Measurements from ENCODE around the gene PNPLA2.

The PNPLA2 gene

GRCh38 chr11:843818-844692 lies 25.3 kb downstream of the PNPLA2 start:
- no peak for TF ChIP-seq Cebpa-rat (IDR thresholded peaks at IDR 0.05)
- H3K27ac ChIP-seq = peak overlapping the region; percentile 49 to 100 (median 99); a peak in 21 of 22 replicates
- H3K36me3 ChIP-seq = peaks cover 18 to 24% (median 22%) of the 10 kb centered on the region in 11 experiments
- H3K4me2 ChIP-seq = peak overlapping the region; percentile 85 to 99 (median 98)
- H3K27me3 ChIP-seq = peaks cover 0 to 13% (median 0%) of the 10 kb centered on the region in 11 experiments; a peak in 9 of 22 replicates
- no peaks in the 10 kb centered on the region for H3K9me3 ChIP-seq (replicated peaks in 1 of 11)
- peaks cover 62 to 75% (median 72%) of the 10 kb centered on the region in 11 experiments for H4K20me1 ChIP-seq
- H3K4me3 ChIP-seq = peak overlapping the region; percentile 87 to 100 (median 96)
- peak overlapping the region; percentile 98 to 100 (median 99) for H3K9ac ChIP-seq
- peaks cover 65 to 74% (median 69%) of the 10 kb centered on the region in 10 experiments for H3K4me1 ChIP-seq

- Histone ChIP-seq H3K27ac (peak overlapping the region in 10 of 11 experiments; percentile 13 to 100 (median 94); a peak in 16 of 22 replicates), H3K4me1 (peaks cover 67 to 78% (median 73%) of the 10 kb centered on the region in 10 experiments)
Measured at GRCh38 chr11:844693-845644, 26.3 kb downstream of the PNPLA2 start.

GRCh38 chr11:845872-846495 lies 27.3 kb downstream of the PNPLA2 start:
- H3K9ac ChIP-seq = peak overlapping the region; percentile 1 to 100 (median 59); a peak in 16 of 22 replicates
- no peak for TF ChIP-seq Cebpa-rat (IDR thresholded peaks at IDR 0.05)

More at GRCh38 chr11:844693-845644, 26.3 kb downstream of the PNPLA2 start:
- H3K36me3 ChIP-seq = peaks cover 9 to 16% (median 13%) of the 10 kb centered on the region in 11 experiments
- peaks cover 0 to 16% (median 0%) of the 10 kb centered on the region in 11 experiments; a peak in 10 of 22 replicates for H3K27me3 ChIP-seq
- H3K4me3 ChIP-seq = peak overlapping the region in 6 of 10 experiments; percentile 26 to 99 (median 94); a peak in 10 of 20 replicates
- no peak for TF ChIP-seq Cebpa-rat (IDR thresholded peaks at IDR 0.05)
- H3K4me2 ChIP-seq = peak overlapping the region; percentile 85 to 99 (median 98)
- H4K20me1 ChIP-seq = peaks cover 59 to 75% (median 66%) of the 10 kb centered on the region in 11 experiments
- H3K9me3 ChIP-seq (replicated peaks in 1 of 11) = no peaks in the 10 kb centered on the region
- H3K9ac ChIP-seq = peak overlapping the region; percentile 35 to 100 (median 98); a peak in 20 of 22 replicates

GRCh38 chr11:846496-847098 lies 27.9 kb downstream of the PNPLA2 start:
- peak overlapping the region; percentile 85 to 99 (median 98); a peak in 21 of 22 replicates for H3K4me2 ChIP-seq
- H3K27ac ChIP-seq = peak overlapping the region in 4 of 11 experiments; percentile 15 to 43 (median 29); a peak in 2 of 22 replicates

More at GRCh38 chr11:845872-846495, 27.3 kb downstream of the PNPLA2 start:
- Histone ChIP-seq H3K27ac (peak overlapping the region in 9 of 11 experiments; percentile 5 to 54 (median 26); a peak in 10 of 22 replicates), H3K36me3 (peaks cover under 1 to 16% (median 3%) of the 10 kb centered on the region in 11 experiments; a peak in 16 of 22 replicates), H3K27me3 (peaks cover 0 to 18% (median 0%) of the 10 kb centered on the region in 11 experiments; a peak in 10 of 22 replicates), H3K9me3 (replicated peaks in 1 of 11) (no peaks in the 10 kb centered on the region), H3K4me1 (peaks cover 57 to 78% (median 73%) of the 10 kb centered on the region in 10 experiments), H4K20me1 (peaks cover 59 to 75% (median 66%) of the 10 kb centered on the region in 11 experiments), H3K4me3 (peak overlapping the region in 2 of 10 experiments; percentile 99; a peak in 6 of 20 replicates), H3K4me2 (peak overlapping the region; percentile 85 to 99 (median 98))

GRCh38 chr11:847876-848275 lies 29.2 kb downstream of the PNPLA2 start:
- H3K9me3 ChIP-seq (replicated peaks in 1 of 11) = no peaks in the 10 kb centered on the region
- peak overlapping the region; percentile 87 to 99 (median 97) for H3K4me2 ChIP-seq
- peaks cover 0 to 18% (median 0%) of the 10 kb centered on the region in 11 experiments; a peak in 10 of 22 replicates for H3K27me3 ChIP-seq
- no peak for TF ChIP-seq Cebpa-rat (IDR thresholded peaks at IDR 0.05)
- no peak overlapping the region for H3K27ac ChIP-seq
- peaks cover 52 to 81% (median 63%) of the 10 kb centered on the region in 11 experiments; a peak in 21 of 22 replicates for H4K20me1 ChIP-seq
- peaks cover 51 to 83% (median 76%) of the 10 kb centered on the region in 10 experiments for H3K4me1 ChIP-seq
- H3K4me3 ChIP-seq = peak overlapping the region in 1 of 10 experiments; percentile 43; a peak in 1 of 20 replicates
- H3K9ac ChIP-seq = peak overlapping the region in 4 of 11 experiments; percentile 29 to 67 (median 43); a peak in 5 of 22 replicates
- peaks cover 0 to 18% (median 0%) of the 10 kb centered on the region in 11 experiments; a peak in 4 of 22 replicates for H3K36me3 ChIP-seq

More at GRCh38 chr11:846496-847098, 27.9 kb downstream of the PNPLA2 start:
- Histone ChIP-seq H3K4me3 (peak overlapping the region in 2 of 10 experiments; percentile 99; a peak in 3 of 20 replicates), H3K9ac (peak overlapping the region in 9 of 11 experiments; percentile 2 to 100 (median 45); a peak in 10 of 22 replicates), H3K36me3 (peaks cover 0 to 18% (median 0%) of the 10 kb centered on the region in 11 experiments; a peak in 3 of 22 replicates), H4K20me1 (peaks cover 58 to 75% (median 66%) of the 10 kb centered on the region in 11 experiments), H3K4me1 (peaks cover 51 to 76% (median 71%) of the 10 kb centered on the region in 10 experiments), H3K27me3 (peaks cover 0 to 18% (median 0%) of the 10 kb centered on the region in 11 experiments; a peak in 10 of 22 replicates), H3K9me3 (replicated peaks in 1 of 11) (no peaks in the 10 kb centered on the region)
- no peak for TF ChIP-seq Cebpa-rat (IDR thresholded peaks at IDR 0.05)

- H3K27me3 ChIP-seq = peaks cover 0 to 18% (median 0%) of the 10 kb centered on the region in 11 experiments; a peak in 10 of 22 replicates
- no peaks in the 10 kb centered on the region for H3K9me3 ChIP-seq (replicated peaks in 1 of 11)
- peaks cover 49 to 87% (median 78%) of the 10 kb centered on the region in 10 experiments for H3K4me1 ChIP-seq
- no peak for TF ChIP-seq Cebpa-rat (IDR thresholded peaks at IDR 0.05)
- no peak overlapping the region for H3K27ac ChIP-seq
- H3K36me3 ChIP-seq = peaks cover 0 to 18% (median 0%) of the 10 kb centered on the region in 11 experiments; a peak in 4 of 22 replicates
- peak overlapping the region in 6 of 11 experiments; percentile 40 to 72 (median 61); a peak in 10 of 22 replicates for H3K9ac ChIP-seq
- peak overlapping the region in 8 of 10 experiments; percentile 43 to 73 (median 62); a peak in 11 of 20 replicates for H3K4me3 ChIP-seq
- peaks cover 52 to 87% (median 63%) of the 10 kb centered on the region in 11 experiments; a peak in 21 of 22 replicates for H4K20me1 ChIP-seq
- peak overlapping the region; percentile 87 to 99 (median 97) for H3K4me2 ChIP-seq
Measured at GRCh38 chr11:848380-848931, 29.7 kb downstream of the PNPLA2 start.
